GM15510 (cell line): ENCODE data around the gene HES7.

Experiments
- POLR2A ChIP-seq: IDR thresholded peaks from 3 replicates; pipeline ENCODE4 v1.6.1; 2011; ENCODE audit warnings: borderline replicate concordance; ENCODE audit not compliant: insufficient read length; ENCODE audit errors: extremely low read depth

Gene HES7

GRCh38 chr17:8123695-8124349 is at the start of gene HES7:
TSS of gene HES7 (minus strand) at chr17:8124106. CDS start at chr17:8124084, 22 bp downstream.
- TF ChIP-seq POLR2A = no peak

- TF ChIP-seq POLR2A = peak; percentile 99
Measured at GRCh38 chr17:8173056-8173870, 49.4 kb upstream of the HES7 start.

- no peak for TF ChIP-seq POLR2A
Measured at GRCh38 chr17:8167526-8167925, 43.6 kb upstream of the HES7 start.

- TF ChIP-seq POLR2A = no peak
Measured at GRCh38 chr17:8166731-8167130, 42.8 kb upstream of the HES7 start.

- no peak for TF ChIP-seq POLR2A
Measured at GRCh38 chr17:8164815-8165131, 40.9 kb upstream of the HES7 start.

GRCh38 chr17:8163978-8164814 is 40.3 kb upstream of the HES7 start:
- TF ChIP-seq POLR2A = no peak

GRCh38 chr17:8162997-8163977 is 39.4 kb upstream of the HES7 start:
- no peak for TF ChIP-seq POLR2A

- TF ChIP-seq POLR2A = peak; percentile 83
Measured at GRCh38 chr17:8162233-8162996, 38.5 kb upstream of the HES7 start, which contains the start of gene VAMP2. TSS of gene VAMP2 (minus strand) at chr17:8162948. CDS start at chr17:8162879, 69 bp downstream.

- TF ChIP-seq POLR2A = no peak
Measured at GRCh38 chr17:8161289-8162232, 37.7 kb upstream of the HES7 start.

- no peak for TF ChIP-seq POLR2A
Measured at GRCh38 chr17:8160741-8161221, 36.9 kb upstream of the HES7 start.

- TF ChIP-seq POLR2A = no peak
Measured at GRCh38 chr17:8160224-8160577, 36.3 kb upstream of the HES7 start.

- TF ChIP-seq POLR2A = no peak
Measured at GRCh38 chr17:8159459-8160223, 35.7 kb upstream of the HES7 start.

GRCh38 chr17:8159032-8159400 is 35.1 kb upstream of the HES7 start:
- TF ChIP-seq POLR2A = no peak
